Neutrophil (primary cell): ENCODE results near the gene BMX.

ENCODE experiments used
- H3K27ac ChIP-seq: fragments of 200-600 bp; sonication (generic); 2 replicates; pipeline ENCODE4 v1.5.1; 2016; ENCODE audit warnings: mild to moderate bottlenecking, moderate library complexity
- H3K27me3 ChIP-seq: fragments of 200-600 bp; sonication (generic); 2 replicates; pipeline ENCODE4 v1.6.0; 2016; ENCODE audit warnings: mild to moderate bottlenecking
- H3K36me3 ChIP-seq: fragments of 200-600 bp; sonication (generic); 2 replicates; pipeline ENCODE4 v1.5.1; 2017
- H3K4me1 ChIP-seq, 2 experiments: fragments of 200-600 bp in 1 of 2; sonication (generic) in 1 of 2; 1 replicate in 1 of 2; 2 replicates in 1 of 2; pipeline versions ENCODE4 v1.5.1 to v1.6.1; 2013 to 2016; ENCODE audit warnings: low read depth in 1 of 2, low read length in 1 of 2, mild to moderate bottlenecking in 1 of 2, moderate library complexity in 1 of 2; ENCODE audit not compliant: control insufficient read depth in 1 of 2, insufficient read depth in 1 of 2
- H3K4me3 ChIP-seq, 2 experiments: fragments of 200-600 bp in 1 of 2; sonication (generic) in 1 of 2; 1 replicate in 1 of 2; 2 replicates in 1 of 2; pipeline ENCODE4 v1.5.1; 2013 to 2016; ENCODE audit warnings: low read depth in 1 of 2, low read length in 1 of 2, mild to moderate bottlenecking in 1 of 2, moderate library complexity in 1 of 2
- H3K9me3 ChIP-seq: fragments of 200-600 bp; sonication (generic); 2 replicates; pipeline ENCODE4 v1.5.1; 2016
- TF ChIP-seq, protein P1 (sequence below): fragments of 200-600 bp; sonication (generic); IDR thresholded peaks from 2 replicates; pipeline ENCODE4 v1.5.1; 2016; ENCODE audit warnings: antibody characterized with exemption

Gene BMX

DNA sequence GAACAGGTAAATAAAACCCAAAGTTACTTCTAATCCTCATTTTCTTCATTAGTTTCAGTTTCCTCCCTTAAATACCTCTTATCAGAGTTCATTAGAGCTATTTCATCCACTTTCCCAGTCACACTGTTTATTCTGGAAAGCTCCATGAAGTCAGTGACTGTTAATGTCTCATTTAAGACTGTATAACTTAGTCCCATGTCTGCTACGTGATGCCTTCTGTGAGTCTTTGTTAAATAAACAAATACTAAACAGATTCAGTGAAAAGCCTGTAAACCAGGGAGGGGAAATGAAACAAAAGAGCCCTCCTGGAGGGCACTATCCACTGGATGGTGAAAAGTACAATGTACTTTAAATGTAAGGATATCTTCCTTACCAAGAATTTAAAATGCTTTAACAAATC lies 75.4 kb downstream of the BMX start:
- H3K4me3 ChIP-seq: no peak overlapping the region
- TF ChIP-seq, protein P1, sequence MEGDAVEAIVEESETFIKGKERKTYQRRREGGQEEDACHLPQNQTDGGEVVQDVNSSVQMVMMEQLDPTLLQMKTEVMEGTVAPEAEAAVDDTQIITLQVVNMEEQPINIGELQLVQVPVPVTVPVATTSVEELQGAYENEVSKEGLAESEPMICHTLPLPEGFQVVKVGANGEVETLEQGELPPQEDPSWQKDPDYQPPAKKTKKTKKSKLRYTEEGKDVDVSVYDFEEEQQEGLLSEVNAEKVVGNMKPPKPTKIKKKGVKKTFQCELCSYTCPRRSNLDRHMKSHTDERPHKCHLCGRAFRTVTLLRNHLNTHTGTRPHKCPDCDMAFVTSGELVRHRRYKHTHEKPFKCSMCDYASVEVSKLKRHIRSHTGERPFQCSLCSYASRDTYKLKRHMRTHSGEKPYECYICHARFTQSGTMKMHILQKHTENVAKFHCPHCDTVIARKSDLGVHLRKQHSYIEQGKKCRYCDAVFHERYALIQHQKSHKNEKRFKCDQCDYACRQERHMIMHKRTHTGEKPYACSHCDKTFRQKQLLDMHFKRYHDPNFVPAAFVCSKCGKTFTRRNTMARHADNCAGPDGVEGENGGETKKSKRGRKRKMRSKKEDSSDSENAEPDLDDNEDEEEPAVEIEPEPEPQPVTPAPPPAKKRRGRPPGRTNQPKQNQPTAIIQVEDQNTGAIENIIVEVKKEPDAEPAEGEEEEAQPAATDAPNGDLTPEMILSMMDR: no peak
- H3K9me3 ChIP-seq: no peaks in the 10 kb centered on the region
- H3K27me3 ChIP-seq: no peaks in the 10 kb centered on the region
- no peak overlapping the region for H3K27ac ChIP-seq
- no peaks in the 10 kb centered on the region for H3K36me3 ChIP-seq
- no peaks in the 10 kb centered on the region for H3K4me1 ChIP-seq

DNA sequence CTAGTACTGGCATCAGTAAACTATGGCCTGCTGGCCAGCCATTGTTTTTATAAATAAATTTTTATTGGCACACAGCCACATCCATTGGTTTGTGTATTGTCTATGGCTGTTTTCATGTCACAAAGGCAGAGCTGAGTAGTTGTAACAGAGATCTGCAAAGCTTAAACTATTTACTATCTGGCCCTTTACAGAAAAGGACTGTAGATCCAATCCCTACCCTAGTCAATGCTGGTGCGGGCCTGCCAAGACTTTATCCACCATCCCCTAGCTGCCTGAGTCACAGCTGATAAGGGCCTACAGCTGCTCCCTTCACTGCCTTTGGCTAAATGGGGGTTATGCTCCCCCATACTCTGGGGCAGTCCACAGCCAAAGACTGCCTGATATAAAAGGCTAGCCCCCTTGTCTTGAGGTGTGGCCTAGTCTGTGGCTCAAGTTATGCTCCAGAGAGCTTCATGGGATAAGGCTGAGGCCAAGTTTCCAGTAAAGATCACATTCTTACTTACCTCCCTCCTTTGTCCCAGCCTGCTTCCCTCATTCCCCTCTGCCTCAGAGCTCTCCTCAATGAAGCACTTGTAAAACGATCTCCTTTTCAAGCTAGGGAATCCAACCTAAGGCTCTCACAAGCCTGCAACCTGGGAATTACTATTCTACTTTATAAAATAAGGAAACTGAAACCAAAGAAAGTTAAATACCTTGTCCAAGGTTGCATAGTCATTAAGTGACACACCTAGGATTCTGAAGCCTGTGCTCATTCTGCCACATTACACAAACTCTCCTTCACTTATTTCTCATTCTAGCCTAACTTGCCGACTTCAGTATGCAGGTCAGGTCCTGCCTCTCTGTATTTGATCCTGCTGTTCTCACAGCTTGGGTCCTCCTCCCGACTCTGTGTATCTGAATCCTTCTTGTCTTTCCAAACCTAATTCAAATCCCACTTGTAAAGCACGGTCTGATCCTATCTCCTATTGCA lies 79.5 kb downstream of the BMX start:
- no peak overlapping the region for H3K4me3 ChIP-seq
- H3K9me3 ChIP-seq: no peaks in the 10 kb centered on the region
- H3K27ac ChIP-seq: no peak overlapping the region
- H3K36me3 ChIP-seq: no peaks in the 10 kb centered on the region
- TF ChIP-seq, protein P1: no peak
- H3K27me3 ChIP-seq: no peaks in the 10 kb centered on the region
- no peaks in the 10 kb centered on the region for H3K4me1 ChIP-seq

- H3K9me3 ChIP-seq: no peaks in the 10 kb centered on the region
- peaks cover 16% of the 10 kb centered on the region for H3K27me3 ChIP-seq
- no peaks in the 10 kb centered on the region for H3K36me3 ChIP-seq
- H3K4me3 ChIP-seq: no peak overlapping the region
- TF ChIP-seq, protein P1: no peak
- H3K4me1 ChIP-seq: no peaks in the 10 kb centered on the region
- H3K27ac ChIP-seq: no peak overlapping the region
Measured at GRCh38 chrX:15594371-15594770, 93.8 kb downstream of the BMX start.

DNA sequence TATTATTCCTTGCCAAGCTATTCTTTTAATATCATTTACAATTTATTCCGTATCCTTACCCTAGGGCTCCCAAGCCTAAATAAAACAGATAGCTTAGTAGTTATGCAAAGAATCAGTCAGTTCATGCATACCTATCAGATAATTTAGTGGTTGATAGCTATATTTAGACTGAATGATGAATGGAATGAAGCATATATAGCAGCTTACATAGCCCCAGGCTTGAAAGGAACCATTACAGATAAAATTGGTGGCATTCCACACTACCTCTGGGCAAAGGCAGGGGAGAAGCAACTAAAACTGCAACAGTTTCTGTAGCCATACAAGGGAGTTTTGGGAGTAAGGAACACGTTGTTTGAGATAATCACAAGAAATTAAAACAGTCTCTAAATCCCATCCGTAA lies 97.4 kb downstream of the BMX start:
- no peak overlapping the region for H3K4me3 ChIP-seq
- H3K27me3 ChIP-seq: peaks cover 10% of the 10 kb centered on the region
- TF ChIP-seq, protein P1: no peak
- no peak overlapping the region for H3K27ac ChIP-seq
- no peaks in the 10 kb centered on the region for H3K36me3 ChIP-seq
- no peaks in the 10 kb centered on the region for H3K9me3 ChIP-seq
- H3K4me1 ChIP-seq: no peaks in the 10 kb centered on the region

DNA sequence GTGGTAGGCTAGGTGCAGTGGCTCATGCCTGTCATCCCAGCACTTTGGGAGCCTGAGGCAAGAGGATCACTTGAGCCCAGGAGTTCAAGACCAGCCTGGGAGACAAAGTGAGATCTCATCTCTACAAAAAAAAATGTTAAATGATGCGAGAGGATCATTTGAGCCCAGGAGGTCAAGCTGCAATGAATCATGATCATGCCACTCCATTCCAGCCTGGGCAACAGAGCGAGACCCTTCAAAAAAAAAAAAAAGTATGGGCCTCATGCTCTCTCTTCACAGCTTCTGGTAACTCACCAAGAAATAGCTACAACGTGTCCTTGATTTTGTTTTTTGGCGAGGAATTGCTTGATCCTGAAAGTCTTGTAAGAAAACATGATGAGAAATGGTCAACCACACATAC lies 98.9 kb downstream of the BMX start:
- H3K9me3 ChIP-seq: no peaks in the 10 kb centered on the region
- H3K4me3 ChIP-seq: no peak overlapping the region
- no peaks in the 10 kb centered on the region for H3K4me1 ChIP-seq
- H3K27me3 ChIP-seq: peaks cover 6% of the 10 kb centered on the region
- TF ChIP-seq, protein P1: no peak
- no peaks in the 10 kb centered on the region for H3K36me3 ChIP-seq
- H3K27ac ChIP-seq: no peak overlapping the region
